ENCODE data around the gene SLC7A8.

SLC7A8 gene

GRCh38 chr14:23154964-23155587, 28.4 kb downstream of the SLC7A8 start:
- DNase-seq: no peak

- DNase-seq: peak; percentile 19
Measured at GRCh38 chr14:23153851-23154796, 29.3 kb downstream of the SLC7A8 start.

GRCh38 chr14:23151342-23151741, 32.1 kb downstream of the SLC7A8 start:
- DNase-seq: no peak

GRCh38 chr14:23149745-23150144, 33.7 kb downstream of the SLC7A8 start:
- DNase-seq: no peak

- no peak for DNase-seq
Measured at GRCh38 chr14:23148591-23149249, 34.7 kb downstream of the SLC7A8 start.

- DNase-seq: no peak
Measured at GRCh38 chr14:23147676-23148075, 35.8 kb downstream of the SLC7A8 start.

GRCh38 chr14:23146980-23147379, 36.5 kb downstream of the SLC7A8 start:
- DNase-seq: no peak

- no peak for DNase-seq
Measured at GRCh38 chr14:23146351-23146910, 37.0 kb downstream of the SLC7A8 start.

- no peak for DNase-seq
Measured at GRCh38 chr14:23145794-23146350, 37.6 kb downstream of the SLC7A8 start.

GRCh38 chr14:23143911-23144310, 39.5 kb downstream of the SLC7A8 start:
- no peak for DNase-seq

- no peak for DNase-seq
Measured at GRCh38 chr14:23142826-23143225, 40.6 kb downstream of the SLC7A8 start.

GRCh38 chr14:23141706-23142444, 41.6 kb downstream of the SLC7A8 start:
- DNase-seq: no peak

GRCh38 chr14:23140371-23140770, 43.1 kb downstream of the SLC7A8 start:
- no peak for DNase-seq

GRCh38 chr14:23139874-23140273, 43.6 kb downstream of the SLC7A8 start:
- no peak for DNase-seq

- no peak for DNase-seq
Measured at GRCh38 chr14:23137813-23138535, 45.5 kb downstream of the SLC7A8 start.

- DNase-seq: no peak
Measured at GRCh38 chr14:23137192-23137812, 46.2 kb downstream of the SLC7A8 start.

- no peak for DNase-seq
Measured at GRCh38 chr14:23136566-23137133, 46.8 kb downstream of the SLC7A8 start.

- DNase-seq: no peak
Measured at GRCh38 chr14:23132970-23133369, 50.5 kb downstream of the SLC7A8 start.

GRCh38 chr14:23131482-23131881, 52.0 kb downstream of the SLC7A8 start:
- DNase-seq: no peak

- no peak for DNase-seq
Measured at GRCh38 chr14:23130871-23131270, 52.6 kb downstream of the SLC7A8 start.

All from NCI-H2171 (cell line).